Calu3 (cell line): ENCODE measurements around the gene GAP43. TPM values are rescaled to one million over a fixed set of nuclear protein-coding genes. Genes with fewer than 3 reads are reported as not detected.

ENCODE experiments used
- BruUV-seq: library from RNA; stranded (reverse); fragments of 400-500 nt; replicated peaks from 2 replicates; lab custom pipeline; 2021; lab: Mats Ljungman, UMichigan
- CTCF ChIA-PET: fragments of 300-600 bp; sonication (Branson Sonifier 250); formaldehyde crosslinking; loops from one replicate; lab custom pipeline; 2022; ENCODE audit warnings: antibody characterized with exemption; lab: Charles Lee
- DNase-seq: peaks from one replicate; pipeline ENCODE4 v3.0.0; 2022
- H3K27ac Mint-ChIP-seq: one replicate; pipeline ENCODE4 v1.8.0; 2022; ENCODE audit warnings: mixed read lengths; ENCODE audit not compliant: unreplicated experiment
- H3K27me3 Mint-ChIP-seq: one replicate; pipeline ENCODE4 v1.8.0; 2022; ENCODE audit warnings: mixed read lengths; ENCODE audit not compliant: unreplicated experiment
- H3K36me3 Mint-ChIP-seq: one replicate; pipeline ENCODE4 v1.8.0; 2022; ENCODE audit warnings: mild to moderate bottlenecking, moderate library complexity, mixed read lengths; ENCODE audit not compliant: insufficient read depth, unreplicated experiment
- H3K4me1 Mint-ChIP-seq: one replicate; pipeline ENCODE4 v1.8.0; 2022; ENCODE audit warnings: mild to moderate bottlenecking, low read depth, mixed read lengths; ENCODE audit not compliant: unreplicated experiment
- H3K4me3 Mint-ChIP-seq: one replicate; pipeline ENCODE4 v1.8.0; 2022; ENCODE audit warnings: mild to moderate bottlenecking, low read depth, moderate library complexity, mixed read lengths; ENCODE audit not compliant: unreplicated experiment
- H3K9me3 Mint-ChIP-seq: one replicate; pipeline ENCODE4 v1.8.0; 2022; ENCODE audit warnings: low read depth, mixed read lengths; ENCODE audit not compliant: unreplicated experiment
- intact Hi-C: fragments of 100-400 bp; cut with micrococcal nuclease; formaldehyde crosslinking; loops from one replicate; pipeline ENCODE4 v1.10.0; 2022; ENCODE audit not compliant: unreplicated experiment
- total RNA-seq: library from RNA; stranded (reverse); gene quantifications from 2 replicates; pipeline ENCODE4 v1.2.3, GENCODE V29; 2022
- TF ChIP-seq, protein P1 (sequence below): fragments of 200-600 bp; IDR thresholded peaks from one replicate; pipeline ENCODE4 v1.8.0; 2022; ENCODE audit warnings: antibody characterized with exemption; ENCODE audit not compliant: unreplicated experiment

GAP43 gene
- total RNA-seq, 1 experiment from 2014 or later: not detected

DNA sequence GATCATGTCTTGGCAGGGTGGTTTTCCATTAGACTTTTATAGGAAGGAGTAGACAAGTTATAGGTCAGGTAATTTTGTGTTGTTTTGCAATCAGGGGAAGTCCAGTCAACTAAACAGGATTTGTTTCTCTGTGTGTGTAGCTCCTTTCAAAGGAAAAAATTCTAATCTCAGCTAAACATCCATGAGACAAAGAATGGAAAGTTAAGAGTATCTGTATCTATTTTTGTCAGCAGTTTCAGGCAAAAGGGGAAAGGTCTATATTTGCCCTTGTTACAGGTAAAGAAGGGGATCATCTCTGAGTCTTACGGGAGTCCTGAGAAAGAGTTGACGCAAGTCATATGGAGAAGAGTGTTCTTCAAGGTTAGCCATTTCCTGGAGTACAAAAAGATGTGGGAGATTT, 79.3 kb downstream of the GAP43 start:
- TF ChIP-seq, protein P1, sequence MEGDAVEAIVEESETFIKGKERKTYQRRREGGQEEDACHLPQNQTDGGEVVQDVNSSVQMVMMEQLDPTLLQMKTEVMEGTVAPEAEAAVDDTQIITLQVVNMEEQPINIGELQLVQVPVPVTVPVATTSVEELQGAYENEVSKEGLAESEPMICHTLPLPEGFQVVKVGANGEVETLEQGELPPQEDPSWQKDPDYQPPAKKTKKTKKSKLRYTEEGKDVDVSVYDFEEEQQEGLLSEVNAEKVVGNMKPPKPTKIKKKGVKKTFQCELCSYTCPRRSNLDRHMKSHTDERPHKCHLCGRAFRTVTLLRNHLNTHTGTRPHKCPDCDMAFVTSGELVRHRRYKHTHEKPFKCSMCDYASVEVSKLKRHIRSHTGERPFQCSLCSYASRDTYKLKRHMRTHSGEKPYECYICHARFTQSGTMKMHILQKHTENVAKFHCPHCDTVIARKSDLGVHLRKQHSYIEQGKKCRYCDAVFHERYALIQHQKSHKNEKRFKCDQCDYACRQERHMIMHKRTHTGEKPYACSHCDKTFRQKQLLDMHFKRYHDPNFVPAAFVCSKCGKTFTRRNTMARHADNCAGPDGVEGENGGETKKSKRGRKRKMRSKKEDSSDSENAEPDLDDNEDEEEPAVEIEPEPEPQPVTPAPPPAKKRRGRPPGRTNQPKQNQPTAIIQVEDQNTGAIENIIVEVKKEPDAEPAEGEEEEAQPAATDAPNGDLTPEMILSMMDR: no peak
- CTCF ChIA-PET: interaction anchor here (0.6 kb wide), 1 partner anchor 76 kb away, joined by 3 read pairs; no protein-coding TSS in a partner anchor
- no peaks in the 10 kb centered on the region for H3K4me1 Mint-ChIP-seq
- H3K27me3 Mint-ChIP-seq: no peaks in the 10 kb centered on the region
- H3K9me3 Mint-ChIP-seq: no peaks in the 10 kb centered on the region
- intact Hi-C loops: no loop called here
- H3K27ac Mint-ChIP-seq: no peak overlapping the region
- no TSS peak for BruUV-seq
- no peak overlapping the region for H3K4me3 Mint-ChIP-seq
- peaks cover 5% of the 10 kb centered on the region for H3K36me3 Mint-ChIP-seq
- no peak for DNase-seq

DNA sequence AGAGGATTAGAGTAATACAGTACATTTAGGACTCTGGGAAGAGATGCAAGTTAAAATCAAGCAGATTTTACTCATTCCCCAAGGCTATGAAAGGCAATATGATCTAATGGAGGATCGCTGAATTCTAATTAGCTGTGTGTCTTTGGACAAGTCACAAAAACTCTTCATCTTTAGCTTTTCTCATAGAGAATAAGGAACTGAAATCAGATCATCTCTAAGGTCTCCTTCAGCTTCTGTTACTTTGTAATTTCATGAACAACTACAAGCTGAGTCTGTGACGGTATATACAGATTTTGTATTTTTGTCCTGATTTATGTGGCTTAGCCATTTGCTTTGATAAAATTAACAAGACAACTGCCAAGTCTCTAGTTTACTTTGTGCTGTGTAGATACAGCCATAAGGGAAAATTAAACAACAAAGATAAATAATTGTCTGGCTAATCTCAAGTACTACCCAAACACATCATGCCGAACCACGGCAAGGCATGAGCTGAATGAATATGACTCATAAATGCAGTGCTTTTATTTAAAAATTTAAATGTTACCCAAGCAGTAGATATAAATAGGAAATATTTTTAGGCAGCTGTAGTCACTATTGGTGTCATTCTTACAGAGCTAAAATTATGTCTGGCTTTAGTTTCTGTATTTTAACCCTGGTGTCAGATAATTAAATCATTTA, 81.5 kb downstream of the GAP43 start:
- intact Hi-C loops: no loop called here
- Mint-ChIP-seq H3K36me3 (no peaks in the 10 kb centered on the region), H3K27me3 (no peaks in the 10 kb centered on the region), H3K9me3 (no peaks in the 10 kb centered on the region), H3K27ac (no peak overlapping the region), H3K4me3 (no peak overlapping the region), H3K4me1 (no peaks in the 10 kb centered on the region)
- BruUV-seq: no TSS peak
- TF ChIP-seq, protein P1: no peak
- CTCF ChIA-PET: no interaction called here
- no peak for DNase-seq

- no TSS peak for BruUV-seq
- no peak for DNase-seq
- CTCF ChIA-PET: no interaction called here
- no peaks in the 10 kb centered on the region for H3K9me3 Mint-ChIP-seq
- TF ChIP-seq, protein P1: no peak
- no peaks in the 10 kb centered on the region for H3K4me1 Mint-ChIP-seq
- intact Hi-C loops: no loop called here
- no peak overlapping the region for H3K27ac Mint-ChIP-seq
- H3K27me3 Mint-ChIP-seq: no peaks in the 10 kb centered on the region
- no peaks in the 10 kb centered on the region for H3K36me3 Mint-ChIP-seq
- no peak overlapping the region for H3K4me3 Mint-ChIP-seq
Observed at GRCh38 chr3:115706311-115706829, 83.1 kb downstream of the GAP43 start.

- no peaks in the 10 kb centered on the region for H3K4me1 Mint-ChIP-seq
- BruUV-seq: no TSS peak
- H3K27ac Mint-ChIP-seq: no peak overlapping the region
- H3K27me3 Mint-ChIP-seq: no peaks in the 10 kb centered on the region
- no peak for DNase-seq
- H3K36me3 Mint-ChIP-seq: no peaks in the 10 kb centered on the region
- H3K9me3 Mint-ChIP-seq: no peaks in the 10 kb centered on the region
- no peak overlapping the region for H3K4me3 Mint-ChIP-seq
- intact Hi-C loops: no loop called here
- TF ChIP-seq, protein P1: no peak
- CTCF ChIA-PET: no interaction called here
Observed at GRCh38 chr3:115708540-115708939, 85.2 kb downstream of the GAP43 start.
